HEK293 (cell line): ENCODE data around the gene AMIGO1.
A peak's percentile ranks its signal among the peaks of the same experiment; 100 is the strongest.

Experiments
- HOXC10 ChIP-seq: sonication (generic); formaldehyde crosslinking; IDR thresholded peaks from 2 replicates; pipeline ENCODE4 v1.8.1; 2023; ENCODE audit warnings: mild to moderate bottlenecking, missing genetic modification reagents
- KLF7 ChIP-seq: fragments of 450-650 bp; formaldehyde crosslinking; IDR thresholded peaks from 2 replicates; pipeline ENCODE4 v1.5.1; 2016; ENCODE audit warnings: missing biosample characterization, missing genetic modification characterization, borderline replicate concordance
- SALL2 ChIP-seq: fragments of 450-650 bp; formaldehyde crosslinking; IDR thresholded peaks from 2 replicates; pipeline ENCODE4 v1.5.0; 2017; ENCODE audit warnings: missing biosample characterization, mild to moderate bottlenecking, missing genetic modification characterization, borderline replicate concordance
- WT1 ChIP-seq: fragments of 450-650 bp; formaldehyde crosslinking; IDR thresholded peaks from 2 replicates; pipeline ENCODE4 v1.5.1; 2016; ENCODE audit warnings: missing biosample characterization, missing genetic modification characterization
- ZFP3 ChIP-seq: fragments of 450-650 bp; formaldehyde crosslinking; IDR thresholded peaks from 2 replicates; pipeline ENCODE4 v1.5.1; 2016; ENCODE audit warnings: low read depth, missing biosample characterization, missing genetic modification characterization
- ZNF112 ChIP-seq: fragments of 450-650 bp; formaldehyde crosslinking; IDR thresholded peaks from 2 replicates; pipeline ENCODE4 v1.5.0; 2017; ENCODE audit warnings: missing biosample characterization, missing genetic modification characterization
- ZNF138 ChIP-seq: fragments of 450-650 bp; formaldehyde crosslinking; IDR thresholded peaks from 2 replicates; pipeline ENCODE4 v1.5.1; 2016; ENCODE audit warnings: missing biosample characterization, missing genetic modification characterization, borderline replicate concordance
- ZNF146 ChIP-seq: fragments of 450-650 bp; formaldehyde crosslinking; IDR thresholded peaks from 2 replicates; pipeline ENCODE4 v1.5.1; 2016; ENCODE audit warnings: missing biosample characterization, missing genetic modification characterization
- ZNF155 ChIP-seq: fragments of 450-650 bp; formaldehyde crosslinking; IDR thresholded peaks from 2 replicates; pipeline ENCODE4 v1.5.1; 2016; ENCODE audit warnings: missing biosample characterization, missing genetic modification characterization
- ZNF184 ChIP-seq: fragments of 450-650 bp; IDR thresholded peaks from 2 replicates; pipeline ENCODE4 v1.5.1; 2018; ENCODE audit warnings: missing biosample characterization, mild to moderate bottlenecking, missing genetic modification characterization
- ZNF211 ChIP-seq: fragments of 450-650 bp; formaldehyde crosslinking; IDR thresholded peaks from 2 replicates; pipeline ENCODE4 v1.5.1; 2016; ENCODE audit warnings: low read depth, missing biosample characterization, missing genetic modification characterization
- ZNF214 ChIP-seq: fragments of 450-650 bp; formaldehyde crosslinking; IDR thresholded peaks from 2 replicates; pipeline ENCODE4 v1.5.1; 2017; ENCODE audit warnings: missing biosample characterization, mild to moderate bottlenecking, missing genetic modification characterization, borderline replicate concordance
- ZNF221 ChIP-seq: fragments of 450-650 bp; formaldehyde crosslinking; IDR thresholded peaks from 2 replicates; pipeline ENCODE4 v1.5.1; 2017; ENCODE audit warnings: missing biosample characterization, missing genetic modification characterization, borderline replicate concordance
- ZNF24 ChIP-seq: fragments of 450-650 bp; formaldehyde crosslinking; IDR thresholded peaks from 2 replicates; pipeline ENCODE4 v1.5.1; 2016; ENCODE audit warnings: missing biosample characterization, missing genetic modification characterization
- ZNF274 ChIP-seq, 2 experiments: fragments of 200-500 bp in 1 of 2; fragments of 450-650 bp in 1 of 2; sonication (Bioruptor generic) in 1 of 2; formaldehyde crosslinking in 1 of 2; IDR thresholded peaks; 2 replicates each; pipeline versions ENCODE4 v1.5.1 to v1.6.1; 2014 to 2016; ENCODE audit warnings: borderline replicate concordance in 1 of 2, inconsistent platforms in 1 of 2, low read length in 1 of 2, missing biosample characterization in 1 of 2, missing genetic modification characterization in 1 of 2
- ZNF324 ChIP-seq: fragments of 450-650 bp; formaldehyde crosslinking; IDR thresholded peaks from 2 replicates; pipeline ENCODE4 v1.5.1; 2016; ENCODE audit warnings: missing biosample characterization, missing genetic modification characterization
- ZNF341 ChIP-seq: fragments of 450-650 bp; formaldehyde crosslinking; IDR thresholded peaks from 2 replicates; pipeline ENCODE4; 2016; ENCODE audit warnings: low read depth, missing biosample characterization, missing genetic modification characterization
- ZNF354C ChIP-seq: fragments of 450-650 bp; formaldehyde crosslinking; IDR thresholded peaks from 2 replicates; pipeline ENCODE4 v1.5.1; 2016; ENCODE audit warnings: missing biosample characterization, missing genetic modification characterization, low read depth, borderline replicate concordance
- ZNF366 ChIP-seq: fragments of 450-650 bp; formaldehyde crosslinking; conservative IDR thresholded peaks from 2 replicates; pipeline ENCODE4 v1.5.1; 2016; ENCODE audit warnings: missing biosample characterization, missing genetic modification characterization
- ZNF37A ChIP-seq: fragments of 450-650 bp; IDR thresholded peaks from 2 replicates; pipeline ENCODE4 v1.5.1; 2018; ENCODE audit warnings: missing biosample characterization, missing genetic modification characterization
- ZNF473 ChIP-seq: fragments of 450-650 bp; formaldehyde crosslinking; IDR thresholded peaks from 2 replicates; pipeline ENCODE4 v1.5.1; 2017; ENCODE audit warnings: missing biosample characterization, missing genetic modification characterization
- ZNF514 ChIP-seq: fragments of 450-650 bp; formaldehyde crosslinking; IDR thresholded peaks from 2 replicates; pipeline ENCODE4 v1.5.1; 2016; ENCODE audit warnings: missing biosample characterization, missing genetic modification characterization
- ZNF544 ChIP-seq: fragments of 450-650 bp; formaldehyde crosslinking; IDR thresholded peaks from 2 replicates; pipeline ENCODE4 v1.5.0; 2017; ENCODE audit warnings: missing biosample characterization, missing genetic modification characterization
- ZNF600 ChIP-seq: fragments of 450-650 bp; formaldehyde crosslinking; IDR thresholded peaks from 2 replicates; pipeline ENCODE4 v1.5.1; 2016; ENCODE audit warnings: missing biosample characterization, missing genetic modification characterization
- ZNF624 ChIP-seq: fragments of 450-650 bp; formaldehyde crosslinking; IDR thresholded peaks from 2 replicates; pipeline ENCODE4 v1.5.1; 2017; ENCODE audit warnings: missing biosample characterization, missing genetic modification characterization
- ZNF76 ChIP-seq: fragments of 450-650 bp; formaldehyde crosslinking; IDR thresholded peaks from 2 replicates; pipeline ENCODE4; 2016; ENCODE audit warnings: low read depth, missing biosample characterization, missing genetic modification characterization, borderline replicate concordance
- ZNF830 ChIP-seq: fragments of 450-650 bp; IDR thresholded peaks from 2 replicates; pipeline ENCODE4 v1.5.0; 2018; ENCODE audit warnings: missing biosample characterization, missing genetic modification characterization, low read depth, mild to moderate bottlenecking, moderate library complexity
- ZXDB ChIP-seq: fragments of 450-650 bp; formaldehyde crosslinking; IDR thresholded peaks from 2 replicates; pipeline ENCODE4 v1.5.1; 2016; ENCODE audit warnings: missing biosample characterization, missing genetic modification characterization
- TF ChIP-seq, protein P1 (sequence below): sonication (generic); formaldehyde crosslinking; IDR thresholded peaks from 2 replicates; pipeline ENCODE4 v1.8.1; 2022; ENCODE audit warnings: mild to moderate bottlenecking, moderate library complexity, missing genetic modification reagents
- TF ChIP-seq, protein P2 (sequence below): fragments of 450-650 bp; formaldehyde crosslinking; IDR thresholded peaks from 2 replicates; pipeline ENCODE4 v1.5.1; 2017; ENCODE audit warnings: missing biosample characterization, missing genetic modification characterization
- TF ChIP-seq, protein P3 (sequence below): fragments of 450-650 bp; formaldehyde crosslinking; IDR thresholded peaks from 2 replicates; pipeline ENCODE4 v1.5.1; 2016; ENCODE audit warnings: missing biosample characterization, missing genetic modification characterization, borderline replicate concordance
- TF ChIP-seq, protein P4 (sequence below): fragments of 450-650 bp; formaldehyde crosslinking; IDR thresholded peaks from 2 replicates; pipeline ENCODE4; 2016; ENCODE audit warnings: missing biosample characterization, missing genetic modification characterization
- TF ChIP-seq, protein P5 (sequence below): fragments of 450-650 bp; IDR thresholded peaks from 2 replicates; pipeline ENCODE4 v1.5.1; 2018; ENCODE audit warnings: missing biosample characterization, mild to moderate bottlenecking, missing genetic modification characterization

The AMIGO1 gene

DNA sequence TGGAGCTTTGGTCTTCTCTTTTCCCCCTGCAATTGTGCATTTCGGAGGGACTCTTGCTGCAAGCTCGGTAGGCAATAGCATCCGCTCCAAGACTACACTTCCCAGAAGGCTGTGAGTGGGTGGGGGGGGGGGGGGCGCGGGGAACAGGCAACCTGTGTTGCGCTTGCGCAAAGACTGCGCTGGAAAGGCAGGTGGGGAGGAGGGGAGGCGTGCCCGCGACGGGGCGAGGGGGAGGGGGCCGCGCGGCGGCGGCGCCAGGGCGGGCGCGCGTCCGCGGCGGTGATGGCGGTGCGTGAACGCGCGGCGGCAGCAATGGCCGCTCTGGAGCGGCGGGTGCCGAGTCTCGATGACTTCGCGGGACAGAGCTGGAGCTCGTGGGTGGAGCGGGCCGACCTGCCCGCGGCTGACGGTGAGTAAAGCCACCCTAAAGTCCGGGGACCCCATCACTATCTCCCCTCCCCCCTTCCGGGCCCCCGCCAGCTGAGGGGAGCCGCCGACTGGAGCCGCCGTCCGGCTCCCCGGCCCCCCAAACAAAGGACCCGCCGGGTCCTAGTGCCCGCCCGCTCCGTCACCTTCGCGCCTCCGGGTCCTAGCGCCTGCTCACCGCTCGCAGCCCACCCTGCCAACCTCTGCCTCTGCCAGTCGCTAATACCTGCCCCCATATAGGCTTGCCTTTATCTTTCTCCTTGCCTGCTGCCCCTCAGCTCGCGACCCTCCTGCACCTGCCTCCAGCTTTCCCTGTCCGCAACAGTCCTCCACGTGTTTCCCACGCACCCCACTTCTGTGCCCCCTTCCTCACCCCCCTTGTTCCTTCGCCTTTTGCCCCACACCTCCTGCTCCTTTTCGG is 25.6 kb downstream of the AMIGO1 start, which contains the start of gene ATXN7L2 (continued):
- TF ChIP-seq SALL2 (peak; percentile 88; the same call in 1 of the 2 replicates), ZNF514 (tag by site-specific recombination) (no peak), ZNF624 (peak; percentile 93), ZNF211 (tag by site-specific recombination) (no peak), ZNF544 (tag by site-specific recombination) (no peak), ZNF366 (no peak), ZFP3 (tag by site-specific recombination) (0 out of 2 replicates have a peak, but pooled peaks have one; percentile 22), KLF7 (peak; percentile 92), ZNF184 (peak; percentile 94), ZNF341 (tag by site-specific recombination) (no peak), ZNF473 (tag by site-specific recombination) (no peak), ZNF146 (tag by site-specific recombination) (peak; percentile 73), ZNF221 (tag by site-specific recombination) (peak; percentile 91; the same call in 1 of the 2 replicates), ZNF324 (tag by site-specific recombination) (peak; percentile 99), ZNF138 (tag by site-specific recombination) (no peak), ZNF830 (tag by site-specific recombination) (no peak), ZNF155 (tag by site-specific recombination) (no peak; the same call in 1 of the 2 replicates), ZNF214 (tag by site-specific recombination) (0 out of 2 replicates have a peak, but pooled peaks have one; percentile 35), HOXC10 (CRISPR knock-in tag) (no peak), ZNF274 (IDR thresholded peaks at IDR 0.05; ENCODE audit: low read length) (no peak), ZNF274 (tag by site-specific recombination; IDR thresholded peaks at IDR 0.05; ENCODE audit: borderline replicate concordance) (no peak; the same call in 1 of the 2 replicates), ZNF354C (tag by site-specific recombination) (no peak), ZNF37A (tag by site-specific recombination) (peak; percentile 66; the same call in 1 of the 2 replicates), ZXDB (tag by site-specific recombination) (peak; percentile 94), ZNF24 (tag by site-specific recombination) (peak; percentile 96), WT1 (tag by site-specific recombination) (peak; percentile 79), ZNF76 (tag by site-specific recombination) (peak; percentile 88), ZNF600 (peak; percentile 96), ZNF112 (tag by site-specific recombination) (no peak)
- TF ChIP-seq, protein P1, sequence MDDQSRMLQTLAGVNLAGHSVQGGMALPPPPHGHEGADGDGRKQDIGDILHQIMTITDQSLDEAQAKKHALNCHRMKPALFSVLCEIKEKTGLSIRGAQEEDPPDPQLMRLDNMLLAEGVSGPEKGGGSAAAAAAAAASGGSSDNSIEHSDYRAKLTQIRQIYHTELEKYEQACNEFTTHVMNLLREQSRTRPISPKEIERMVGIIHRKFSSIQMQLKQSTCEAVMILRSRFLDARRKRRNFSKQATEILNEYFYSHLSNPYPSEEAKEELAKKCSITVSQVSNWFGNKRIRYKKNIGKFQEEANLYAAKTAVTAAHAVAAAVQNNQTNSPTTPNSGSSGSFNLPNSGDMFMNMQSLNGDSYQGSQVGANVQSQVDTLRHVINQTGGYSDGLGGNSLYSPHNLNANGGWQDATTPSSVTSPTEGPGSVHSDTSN (CRISPR knock-in tag): peak; percentile 53; the same call in 1 of the 2 replicates
- TF ChIP-seq, protein P2, sequence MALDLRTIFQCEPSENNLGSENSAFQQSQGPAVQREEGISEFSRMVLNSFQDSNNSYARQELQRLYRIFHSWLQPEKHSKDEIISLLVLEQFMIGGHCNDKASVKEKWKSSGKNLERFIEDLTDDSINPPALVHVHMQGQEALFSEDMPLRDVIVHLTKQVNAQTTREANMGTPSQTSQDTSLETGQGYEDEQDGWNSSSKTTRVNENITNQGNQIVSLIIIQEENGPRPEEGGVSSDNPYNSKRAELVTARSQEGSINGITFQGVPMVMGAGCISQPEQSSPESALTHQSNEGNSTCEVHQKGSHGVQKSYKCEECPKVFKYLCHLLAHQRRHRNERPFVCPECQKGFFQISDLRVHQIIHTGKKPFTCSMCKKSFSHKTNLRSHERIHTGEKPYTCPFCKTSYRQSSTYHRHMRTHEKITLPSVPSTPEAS (tag by site-specific recombination): peak; percentile 75
- TF ChIP-seq, protein P3, sequence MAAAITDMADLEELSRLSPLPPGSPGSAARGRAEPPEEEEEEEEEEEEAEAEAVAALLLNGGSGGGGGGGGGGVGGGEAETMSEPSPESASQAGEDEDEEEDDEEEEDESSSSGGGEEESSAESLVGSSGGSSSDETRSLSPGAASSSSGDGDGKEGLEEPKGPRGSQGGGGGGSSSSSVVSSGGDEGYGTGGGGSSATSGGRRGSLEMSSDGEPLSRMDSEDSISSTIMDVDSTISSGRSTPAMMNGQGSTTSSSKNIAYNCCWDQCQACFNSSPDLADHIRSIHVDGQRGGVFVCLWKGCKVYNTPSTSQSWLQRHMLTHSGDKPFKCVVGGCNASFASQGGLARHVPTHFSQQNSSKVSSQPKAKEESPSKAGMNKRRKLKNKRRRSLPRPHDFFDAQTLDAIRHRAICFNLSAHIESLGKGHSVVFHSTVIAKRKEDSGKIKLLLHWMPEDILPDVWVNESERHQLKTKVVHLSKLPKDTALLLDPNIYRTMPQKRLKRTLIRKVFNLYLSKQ (tag by site-specific recombination): peak; percentile 84; the same call in 1 of the 2 replicates
- TF ChIP-seq, protein P4, sequence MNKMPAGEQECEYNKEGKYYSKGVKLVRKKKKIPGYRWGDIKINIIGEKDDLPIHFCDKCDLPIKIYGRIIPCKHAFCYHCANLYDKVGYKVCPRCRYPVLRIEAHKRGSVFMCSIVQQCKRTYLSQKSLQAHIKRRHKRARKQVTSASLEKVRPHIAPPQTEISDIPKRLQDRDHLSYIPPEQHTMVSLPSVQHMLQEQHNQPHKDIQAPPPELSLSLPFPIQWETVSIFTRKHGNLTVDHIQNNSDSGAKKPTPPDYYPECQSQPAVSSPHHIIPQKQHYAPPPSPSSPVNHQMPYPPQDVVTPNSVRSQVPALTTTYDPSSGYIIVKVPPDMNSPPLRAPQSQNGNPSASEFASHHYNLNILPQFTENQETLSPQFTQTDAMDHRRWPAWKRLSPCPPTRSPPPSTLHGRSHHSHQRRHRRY (tag by site-specific recombination): peak; percentile 76; the same call in 1 of the 2 replicates
- TF ChIP-seq, protein P5, sequence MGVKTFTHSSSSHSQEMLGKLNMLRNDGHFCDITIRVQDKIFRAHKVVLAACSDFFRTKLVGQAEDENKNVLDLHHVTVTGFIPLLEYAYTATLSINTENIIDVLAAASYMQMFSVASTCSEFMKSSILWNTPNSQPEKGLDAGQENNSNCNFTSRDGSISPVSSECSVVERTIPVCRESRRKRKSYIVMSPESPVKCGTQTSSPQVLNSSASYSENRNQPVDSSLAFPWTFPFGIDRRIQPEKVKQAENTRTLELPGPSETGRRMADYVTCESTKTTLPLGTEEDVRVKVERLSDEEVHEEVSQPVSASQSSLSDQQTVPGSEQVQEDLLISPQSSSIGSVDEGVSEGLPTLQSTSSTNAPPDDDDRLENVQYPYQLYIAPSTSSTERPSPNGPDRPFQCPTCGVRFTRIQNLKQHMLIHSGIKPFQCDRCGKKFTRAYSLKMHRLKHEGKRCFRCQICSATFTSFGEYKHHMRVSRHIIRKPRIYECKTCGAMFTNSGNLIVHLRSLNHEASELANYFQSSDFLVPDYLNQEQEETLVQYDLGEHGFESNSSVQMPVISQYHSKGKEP (tag by site-specific recombination): peak; percentile 89
